Tibial nerve (tissue), 4 donors: ENCODE measurements around the gene ORC5.

Experiments
- CTCF ChIP-seq, 5 experiments: fragments of 200-600 bp in 3 of 5; fragments of 450-650 bp in 2 of 5; sonication (generic) in 3 of 5; IDR thresholded peaks; one replicate each; pipeline ENCODE4 v1.5.1; 2016 to 2019; ENCODE audit warnings: antibody characterized with exemption in 5 of 5, mild to moderate bottlenecking in 3 of 5, moderate library complexity in 2 of 5
- EP300 ChIP-seq, 2 donors: sonication (generic); formaldehyde crosslinking; IDR thresholded peaks; one replicate each; pipeline ENCODE4 v1.6.1; 2017; ENCODE audit warnings: antibody characterized with exemption in 2 of 2, mild to moderate bottlenecking in 1 of 2
- POLR2A ChIP-seq, 2 donors: fragments of 450-650 bp; IDR thresholded peaks; one replicate each; pipeline ENCODE4 v1.6.1; 2017; ENCODE audit warnings: antibody characterized with exemption in 2 of 2, mild to moderate bottlenecking in 2 of 2, moderate library complexity in 2 of 2

- TF ChIP-seq POLR2A (IDR thresholded peaks at IDR 0.05) (no peak), CTCF (IDR thresholded peaks at IDR 0.05) (no peak), EP300 (IDR thresholded peaks at IDR 0.05) (no peak)
Observed at GRCh38 chr7:104228442-104228841, 20.6 kb upstream of the ORC5 start.
